Tibial artery (tissue), 4 donors: ENCODE results near the gene PQBP1.
A peak's percentile ranks its signal among the peaks of the same experiment; 100 is the strongest.

Experiments used
- DNase-seq, 2 donors: peaks; one replicate each; pipeline ENCODE4 v3.0.0-alpha.2; 2019
- H3K27ac ChIP-seq, 2 donors: fragments of 200-600 bp; sonication (generic) in 1 of 2; 1 replicate in 1 of 2; 2 replicates in 1 of 2; pipeline ENCODE4 v1.5.1; 2018 to 2019; ENCODE audit warnings: mild to moderate bottlenecking in 1 of 2
- H3K27me3 ChIP-seq, 2 donors: fragments of 200-600 bp; sonication (generic) in 1 of 2; one replicate each; pipeline versions ENCODE4 v1.5.1 to v1.6.0; 2016 to 2019
- H3K36me3 ChIP-seq, 3 donors: fragments of 200-600 bp; sonication (generic) in 2 of 3; one replicate each; pipeline ENCODE4 v1.5.1; 2016 to 2019; ENCODE audit warnings: mild to moderate bottlenecking in 2 of 3
- H3K4me1 ChIP-seq, 4 donors: fragments of 200-600 bp; sonication (generic) in 2 of 4; 1 replicate in 3 of 4; 2 replicates in 1 of 4; pipeline ENCODE4 v1.5.1; 2016 to 2019
- H3K4me3 ChIP-seq, 2 donors: fragments of 200-600 bp; sonication (generic) in 1 of 2; 1 replicate in 1 of 2; 2 replicates in 1 of 2; pipeline ENCODE4 v1.5.1; 2018 to 2019; ENCODE audit warnings: mild to moderate bottlenecking in 2 of 2
- H3K9me3 ChIP-seq, 3 donors: fragments of 200-600 bp; sonication (generic) in 1 of 3; one replicate each; pipeline ENCODE4 v1.5.1; 2016 to 2019
- CTCF ChIP-seq, 2 experiments: fragments of 200-600 bp in 1 of 2; fragments of 450-650 bp in 1 of 2; IDR thresholded peaks; one replicate each; pipeline ENCODE4 v1.5.1; 2017 to 2019; ENCODE audit warnings: antibody characterized with exemption in 2 of 2, mild to moderate bottlenecking in 1 of 2, moderate library complexity in 1 of 2
- intact Hi-C: fragments of 100-400 bp; cut with DNase I; formaldehyde crosslinking; loops from one replicate; pipeline ENCODE4 v1.15.0; 2023; ENCODE audit warnings: low total_unique reads

Gene PQBP1

GRCh38 chrX:48938721-48939425, 41.1 kb downstream of the PQBP1 start:
- Histone ChIP-seq H3K27me3 (no peaks in the 10 kb centered on the region), H3K36me3 (peaks cover 2 to 39% (median 8%) of the 10 kb centered on the region in 3 donors), H3K4me3 (no peak overlapping the region), H3K4me1 (peaks cover 0 to 13% (median 5%) of the 10 kb centered on the region in 4 donors), H3K27ac (no peak overlapping the region), H3K9me3 (no peaks in the 10 kb centered on the region)
- DNase-seq: no peak
- intact Hi-C loops: no loop called here
- no peak for TF ChIP-seq CTCF (IDR thresholded peaks at IDR 0.05)

- intact Hi-C loops: no loop called here
- no peak overlapping the region for H3K27ac ChIP-seq
- no peak overlapping the region for H3K4me3 ChIP-seq
- no peak for DNase-seq
- H3K4me1 ChIP-seq: peaks cover 0 to 13% (median 5%) of the 10 kb centered on the region in 4 donors
- no peak for TF ChIP-seq CTCF (IDR thresholded peaks at IDR 0.05)
- H3K9me3 ChIP-seq: no peaks in the 10 kb centered on the region
- H3K36me3 ChIP-seq: peaks cover 0 to 33% (median 0%) of the 10 kb centered on the region in 3 donors
- H3K27me3 ChIP-seq: no peaks in the 10 kb centered on the region
Observed at GRCh38 chrX:48939524-48940228, 41.9 kb downstream of the PQBP1 start.

- intact Hi-C loops: no loop called here
- no peak for TF ChIP-seq CTCF (IDR thresholded peaks at IDR 0.05)
- peaks cover 0 to 13% (median 5%) of the 10 kb centered on the region in 4 donors for H3K4me1 ChIP-seq
- H3K36me3 ChIP-seq: peaks cover 0 to 31% (median 0%) of the 10 kb centered on the region in 3 donors
- no peaks in the 10 kb centered on the region for H3K9me3 ChIP-seq
- H3K27ac ChIP-seq: no peak overlapping the region
- H3K27me3 ChIP-seq: no peaks in the 10 kb centered on the region
- DNase-seq: no peak
- H3K4me3 ChIP-seq: no peak overlapping the region
Observed at GRCh38 chrX:48940404-48940955, 42.8 kb downstream of the PQBP1 start.

GRCh38 chrX:48942895-48943294, 45.2 kb downstream of the PQBP1 start:
- H3K4me3 ChIP-seq: no peak overlapping the region
- intact Hi-C loops: no loop called here
- H3K9me3 ChIP-seq: no peaks in the 10 kb centered on the region
- TF ChIP-seq CTCF (IDR thresholded peaks at IDR 0.05): no peak
- no peaks in the 10 kb centered on the region for H3K27me3 ChIP-seq
- peaks cover 0 to 13% (median 5%) of the 10 kb centered on the region in 4 donors for H3K4me1 ChIP-seq
- no peak overlapping the region for H3K27ac ChIP-seq
- no peak for DNase-seq
- H3K36me3 ChIP-seq: peaks cover 0 to 31% (median 0%) of the 10 kb centered on the region in 3 donors

GRCh38 chrX:48945517-48946348, 48.0 kb downstream of the PQBP1 start:
- Histone ChIP-seq H3K27me3 (no peaks in the 10 kb centered on the region), H3K4me3 (no peak overlapping the region), H3K9me3 (no peaks in the 10 kb centered on the region), H3K36me3 (peaks cover 0 to 24% (median 0%) of the 10 kb centered on the region in 3 donors), H3K27ac (no peak overlapping the region), H3K4me1 (peaks cover 0 to 9% (median 0%) of the 10 kb centered on the region in 4 donors)
- peak; percentile 47 to 53 for TF ChIP-seq CTCF (IDR thresholded peaks at IDR 0.05)
- no peak for DNase-seq
- intact Hi-C loops: no loop called here
